Stimulated activated CD8-positive, alpha-beta memory T cell treated with anti-CD3 and anti-CD28 coated beads, Interleukin-7, amount 100 ng/mL, for 48 hours (primary cell): ENCODE measurements around the gene ADCK2.
"Not testable (repeated sequence)": the region's sequence is repeated elsewhere in the genome, so short reads cannot be mapped to it uniquely, and the experiment has no call there.

Experiments used
- DNase-seq, 2 donors: peaks; one replicate each; pipeline ENCODE4 v3.0.0-alpha.2; 2020; ENCODE audit warnings: low read depth in 1 of 2; ENCODE audit errors: extremely low read depth in 1 of 2

ADCK2 gene

DNA sequence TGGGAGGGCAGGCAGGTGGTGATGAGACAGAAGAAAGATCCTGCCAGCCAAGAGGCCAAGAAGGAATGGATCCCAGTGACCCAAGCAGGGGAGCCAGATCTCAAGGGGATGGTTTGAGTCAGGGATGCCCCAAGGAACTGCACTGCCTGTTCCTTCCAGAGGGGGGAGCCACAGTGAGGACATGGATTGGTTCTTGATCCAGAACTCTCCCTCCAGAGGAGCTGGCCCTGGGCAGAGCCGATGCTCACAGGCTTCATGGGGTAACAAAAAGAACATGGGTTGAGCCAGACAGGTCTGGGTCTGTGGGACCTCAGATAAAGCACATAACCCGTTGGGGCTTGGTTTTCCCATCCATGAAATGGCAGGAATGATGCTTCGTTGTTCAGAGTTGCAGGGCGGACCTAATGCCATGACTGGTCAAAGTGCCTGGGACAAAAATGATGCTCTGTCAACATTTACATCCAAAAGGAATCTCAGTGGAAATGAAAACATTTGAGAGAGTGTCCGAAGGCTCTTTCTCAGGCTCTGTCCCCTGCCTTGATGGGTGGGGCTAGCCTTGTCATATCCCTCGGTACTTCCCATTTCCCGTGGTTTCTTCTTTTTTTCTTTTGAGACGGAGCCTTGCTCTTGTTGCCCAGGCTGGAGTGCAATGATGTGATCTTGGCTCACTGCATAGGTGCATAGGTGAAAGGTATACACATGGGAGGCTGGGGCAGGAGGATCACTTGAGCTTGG, 27.4 kb upstream of the ADCK2 start:
- no peak for DNase-seq

DNA sequence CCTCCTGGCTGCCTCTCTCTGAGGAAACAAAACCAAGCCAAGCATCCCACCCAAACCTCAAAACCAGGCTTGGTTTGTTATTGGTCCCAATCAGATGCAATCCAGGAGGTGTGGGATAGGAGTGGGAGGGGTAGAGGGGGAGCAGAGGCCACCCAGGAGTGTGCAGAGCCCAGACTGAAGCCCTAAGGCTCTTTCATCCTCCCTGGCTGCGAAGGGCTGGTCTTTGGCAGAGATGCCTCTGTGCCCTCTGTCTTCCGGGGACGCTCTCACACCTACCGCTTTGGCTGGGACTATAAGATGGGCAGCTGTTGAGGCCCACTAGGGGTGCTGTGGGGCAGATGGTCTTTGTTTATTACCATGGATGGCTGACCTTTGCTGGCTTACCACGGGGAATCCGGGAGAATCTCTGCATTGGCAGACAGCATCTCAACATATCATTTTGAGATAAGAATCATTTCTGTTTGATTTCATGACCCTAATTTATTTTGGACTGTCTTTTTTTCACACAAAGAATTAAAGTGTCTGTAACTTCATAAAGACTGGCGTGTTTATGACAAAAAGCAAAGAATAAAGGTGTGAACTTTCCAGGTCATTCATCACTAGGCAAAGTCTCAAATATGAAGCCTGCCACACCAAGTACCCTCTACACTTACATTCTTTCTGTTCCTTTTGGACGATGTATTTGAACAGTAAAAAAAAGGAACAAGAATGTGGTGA, 25.7 kb upstream of the ADCK2 start:
- DNase-seq = no peak

DNA sequence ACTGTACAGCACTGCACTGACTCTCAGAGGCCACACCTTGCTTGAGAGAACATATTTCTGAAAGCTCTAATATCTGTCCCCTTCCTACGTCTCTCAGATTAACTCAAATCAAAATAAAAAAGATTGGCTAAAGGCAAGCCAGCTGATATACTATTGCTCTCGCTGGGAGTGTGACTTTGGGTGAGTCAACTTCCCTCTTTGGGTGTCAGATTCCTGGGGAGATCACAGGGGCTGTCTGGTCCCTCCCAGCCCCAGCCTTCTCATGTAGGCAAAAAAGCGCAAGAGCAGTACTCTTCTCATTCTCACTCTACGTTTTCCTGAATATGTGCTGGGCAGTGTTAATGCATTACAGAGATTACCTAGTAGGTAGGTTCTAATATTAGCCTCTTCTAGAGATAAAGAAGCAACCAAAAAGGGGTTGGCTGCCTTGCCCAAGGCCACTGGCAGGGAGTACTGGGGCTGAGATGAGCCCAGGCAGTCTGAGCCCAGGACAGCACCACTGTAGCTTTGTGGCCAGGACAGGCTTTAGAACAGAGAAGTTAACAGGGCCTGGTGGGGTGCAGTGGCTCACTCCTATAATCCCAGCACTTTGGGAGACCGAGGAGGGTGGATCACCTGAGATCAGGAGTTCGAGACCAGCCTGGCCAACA, 23.1 kb upstream of the ADCK2 start:
- DNase-seq = no peak

DNA sequence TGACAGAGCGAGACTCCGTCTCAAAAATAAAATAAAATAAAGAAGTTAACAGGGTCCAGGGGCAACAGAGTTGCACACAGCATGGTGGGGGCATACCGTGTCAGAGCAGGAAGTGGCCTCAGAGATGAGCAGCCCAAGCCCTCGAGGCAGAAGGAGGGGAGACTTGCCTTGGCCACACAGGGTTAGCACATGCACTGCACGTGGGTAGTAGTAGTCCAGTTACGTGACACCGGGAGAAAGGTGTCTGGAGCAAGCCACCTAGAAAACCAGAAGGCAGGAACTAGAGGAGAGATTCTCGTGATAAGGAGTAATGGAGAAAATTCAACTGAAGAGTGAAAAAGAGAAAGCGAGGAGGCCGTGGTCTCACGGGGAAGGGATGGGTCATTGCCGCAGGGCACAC, 22.4 kb upstream of the ADCK2 start:
- no peak for DNase-seq

DNA sequence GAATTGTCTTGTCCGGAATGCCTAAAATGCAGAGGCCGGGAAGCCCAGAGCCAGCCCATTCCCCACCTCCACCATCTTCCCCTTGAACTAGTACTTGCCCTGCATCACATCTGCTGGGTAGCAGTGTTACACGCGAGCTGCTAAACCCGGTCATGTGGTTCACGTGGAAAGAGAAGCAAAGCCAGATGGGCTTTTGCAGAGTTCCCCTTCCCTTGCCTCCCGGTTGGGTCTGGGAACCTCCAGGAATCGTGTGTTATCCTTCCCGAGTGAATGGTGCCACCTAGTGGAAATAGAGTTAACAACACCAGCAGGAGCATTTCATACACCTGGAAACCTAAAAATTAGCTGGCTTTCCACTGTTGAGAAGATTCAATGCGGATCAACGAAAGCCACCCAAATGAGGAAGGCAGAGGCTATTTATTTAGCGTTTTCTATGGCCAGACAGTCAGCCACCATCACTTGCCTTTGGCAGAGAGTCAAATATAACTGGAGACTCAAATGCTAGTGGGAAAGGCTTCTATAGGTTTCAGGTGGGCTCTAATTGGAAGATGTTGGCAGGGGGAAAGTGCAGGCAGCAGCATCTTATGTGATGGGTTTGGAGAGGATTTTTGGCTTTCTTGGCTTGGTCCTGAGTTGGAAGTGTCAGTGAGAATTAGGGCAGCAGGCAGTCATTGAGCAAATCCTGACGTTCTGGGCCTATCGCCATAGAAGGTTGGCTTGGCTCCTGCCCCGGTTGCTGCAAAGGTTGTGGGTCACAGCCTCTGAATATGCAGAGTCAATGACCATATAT, 19.2 kb upstream of the ADCK2 start:
- DNase-seq = no peak

DNA sequence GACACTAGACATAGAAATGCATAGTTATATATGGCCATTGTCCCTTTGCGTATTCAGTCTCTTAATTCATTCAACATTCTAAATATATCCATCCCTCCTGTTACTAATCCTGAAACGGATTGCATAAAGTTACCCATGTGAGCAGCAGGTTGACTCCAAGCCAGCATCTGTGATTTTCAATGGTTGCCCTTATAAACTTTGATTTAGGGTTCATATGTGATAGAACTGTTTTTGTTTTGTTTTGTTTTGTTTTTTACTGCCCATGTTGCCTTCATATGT, 18.7 kb upstream of the ADCK2 start:
- no peak for DNase-seq

DNA sequence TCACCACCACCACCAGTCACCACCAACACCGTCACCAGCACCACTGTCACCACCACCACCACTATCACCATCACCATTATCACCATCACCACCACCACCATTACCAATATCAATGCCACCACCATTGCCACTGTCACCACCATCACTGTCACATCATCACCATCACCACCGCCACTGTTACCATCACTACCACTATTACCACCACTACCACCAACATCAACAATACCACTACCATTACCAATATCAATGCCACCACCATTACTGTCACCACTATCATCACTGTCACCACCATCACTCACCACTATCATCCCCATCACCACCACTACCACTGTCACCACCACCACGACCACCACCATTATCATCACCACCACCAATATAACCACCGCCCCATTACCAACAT, 18.1 kb upstream of the ADCK2 start:
- no peak for DNase-seq

DNA sequence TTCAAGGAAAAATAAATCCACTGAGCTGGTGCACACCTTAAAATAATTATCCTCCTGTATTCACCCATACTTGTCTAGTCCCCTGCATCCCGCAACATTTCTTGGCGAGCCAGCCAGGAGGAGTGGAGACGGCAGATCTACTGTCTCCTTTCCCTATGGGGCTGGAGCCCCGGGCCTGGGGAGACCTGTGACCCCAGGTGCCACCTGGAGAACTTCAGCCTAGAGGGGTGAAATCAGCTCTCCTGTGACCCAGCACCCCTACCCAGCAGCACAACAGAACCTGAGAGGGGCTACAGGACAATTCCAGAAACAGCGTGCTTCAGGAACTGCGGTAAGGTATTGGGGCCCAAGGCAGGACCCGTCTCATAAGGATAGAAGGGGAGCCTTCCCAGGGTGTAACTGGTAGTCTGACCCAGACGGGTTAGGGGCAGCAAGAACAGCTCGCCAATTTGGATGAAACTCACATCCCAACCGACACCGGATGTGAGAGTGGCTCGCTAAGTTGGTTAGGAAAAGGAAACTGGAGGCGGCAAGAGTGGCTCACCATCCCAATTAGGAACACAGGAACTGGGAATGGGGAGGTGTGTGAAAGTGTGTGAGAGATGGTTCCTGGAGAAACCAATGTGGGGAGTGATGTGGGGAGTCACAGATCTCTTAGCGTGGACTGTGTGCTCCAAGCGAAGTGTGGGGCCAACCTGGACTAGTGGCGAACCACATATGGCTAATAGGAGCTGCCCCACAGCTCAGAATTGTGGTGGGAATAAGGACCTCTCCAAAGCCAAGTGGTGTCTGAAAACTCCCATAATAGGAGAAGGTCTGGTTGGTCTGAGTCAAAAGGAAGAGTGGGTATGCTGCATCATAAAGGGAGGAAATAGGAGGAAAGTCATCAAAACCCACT, 17.0 kb upstream of the ADCK2 start:
- no peak for DNase-seq

DNA sequence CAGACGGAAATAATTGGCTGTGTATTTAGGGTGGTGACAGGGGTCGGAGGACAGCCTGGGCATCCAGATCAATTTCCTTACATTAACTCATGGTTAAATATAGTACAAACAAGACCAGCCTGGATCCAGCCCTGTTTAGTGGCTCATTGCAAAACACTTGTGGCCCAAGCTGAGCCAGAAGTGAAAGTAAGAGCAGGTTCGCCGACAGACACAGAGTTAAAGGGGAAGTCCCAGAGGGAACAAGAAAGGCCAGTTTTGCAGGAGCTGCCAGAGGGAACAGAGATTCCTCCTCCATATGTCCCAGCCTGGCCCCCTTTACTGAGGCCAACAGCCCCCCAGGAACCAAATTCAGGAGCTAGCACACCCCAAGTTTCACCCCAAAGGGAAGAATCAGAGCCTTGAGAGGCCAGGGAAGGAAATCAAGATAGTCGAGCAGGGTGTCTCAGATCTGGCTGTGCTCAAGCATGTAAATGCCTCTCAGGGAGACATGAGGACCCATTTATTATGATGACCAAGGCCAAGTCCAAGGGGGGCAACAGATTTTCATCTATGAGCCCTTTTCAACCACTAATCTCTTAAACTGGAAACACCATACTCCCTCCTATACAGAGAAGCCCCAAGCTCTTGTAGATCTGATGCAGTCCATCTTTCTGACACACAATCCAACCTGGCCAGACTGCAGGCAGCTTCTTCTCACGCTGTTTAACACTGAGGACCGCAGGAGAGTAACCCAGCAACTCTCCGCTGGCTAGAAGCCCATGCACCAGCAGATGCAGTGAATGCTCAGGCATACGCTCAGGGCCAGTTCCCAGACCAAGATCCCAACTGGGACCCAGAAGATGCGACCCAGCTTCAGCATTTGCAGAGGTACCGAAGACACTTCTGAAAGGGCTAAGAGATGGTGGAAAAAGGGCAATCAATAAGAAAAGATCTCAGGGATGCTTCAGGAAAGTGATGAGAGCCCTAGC, 15.9 kb upstream of the ADCK2 start:
- no peak for DNase-seq

DNA sequence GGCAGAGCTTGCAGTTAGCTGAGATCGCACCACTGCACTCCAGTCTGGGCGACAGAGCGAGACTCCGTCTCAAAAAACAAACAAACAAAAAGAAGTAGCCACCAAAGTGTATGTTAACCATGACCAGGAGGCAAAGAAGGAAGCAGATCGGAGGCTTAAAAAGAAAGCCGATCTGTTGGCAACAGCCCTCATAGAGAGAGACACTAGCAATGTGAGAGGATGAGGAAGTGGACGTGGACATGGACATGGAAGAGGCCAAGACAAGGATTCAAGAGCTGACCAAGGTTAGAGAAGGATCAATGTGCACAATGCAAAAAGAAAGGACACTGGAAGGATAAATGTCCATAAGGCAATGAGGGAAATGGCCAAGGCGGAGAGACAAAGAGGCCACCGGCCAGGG, 14.9 kb upstream of the ADCK2 start:
- no peak for DNase-seq

DNA sequence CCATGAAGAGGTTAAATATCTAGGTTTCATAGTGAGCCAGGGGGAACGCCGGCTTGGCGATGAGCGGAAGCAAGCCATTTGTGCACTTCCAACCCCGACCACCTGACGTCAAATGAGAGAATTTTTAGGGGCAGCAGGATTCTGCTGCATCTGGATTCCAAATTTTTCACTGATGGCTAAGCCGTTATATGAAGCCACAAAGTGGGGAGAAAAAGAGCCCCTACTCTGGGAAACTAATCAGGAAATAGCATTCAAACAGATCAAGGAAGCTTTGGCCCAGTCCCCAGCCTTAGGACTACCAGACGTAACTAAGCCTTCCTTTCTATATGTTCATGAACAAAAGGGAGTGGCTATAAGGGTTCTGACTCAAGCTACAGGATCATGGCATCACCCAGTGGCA, 12.9 kb upstream of the ADCK2 start:
- DNase-seq = no peak

DNA sequence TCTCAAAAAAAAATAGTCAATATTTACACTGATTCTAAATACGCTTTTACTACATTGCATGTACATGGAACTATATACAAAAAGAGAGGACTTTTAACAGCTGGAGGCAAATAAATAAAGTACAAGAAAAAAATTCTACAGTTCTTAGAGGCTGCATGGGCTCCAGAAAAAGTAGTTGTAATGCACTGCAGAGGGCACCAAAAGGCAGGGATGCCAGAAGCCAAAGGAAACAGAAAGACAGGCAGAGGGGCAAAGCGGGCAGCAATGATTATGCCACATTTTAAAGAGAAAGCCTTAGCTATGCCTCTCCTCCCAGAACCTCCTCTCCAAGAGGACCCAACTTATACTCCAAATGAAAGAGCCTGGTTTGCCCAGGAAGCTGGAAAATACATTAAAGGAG, 11.6 kb upstream of the ADCK2 start:
- no peak for DNase-seq

DNA sequence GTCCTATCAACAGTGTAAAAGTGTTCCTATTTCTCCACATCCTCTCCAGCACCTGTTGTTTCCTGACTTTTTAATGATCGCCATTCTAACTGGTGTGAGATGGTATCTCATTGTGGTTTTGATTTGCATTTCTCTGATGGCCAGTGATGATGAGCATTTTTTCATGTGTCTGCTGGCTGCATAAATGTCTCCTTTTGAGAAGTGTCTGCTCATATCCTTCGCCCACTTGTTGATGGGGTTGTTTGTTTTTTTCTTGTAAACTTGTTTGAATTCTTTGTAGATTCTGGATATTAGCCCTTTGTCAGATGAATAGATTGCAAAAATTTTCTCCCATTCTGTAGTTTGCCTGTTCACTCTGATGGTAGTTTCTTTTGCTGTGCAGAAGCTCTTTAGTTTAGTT, 9.8 kb upstream of the ADCK2 start:
- DNase-seq = not testable (repeated sequence)

DNA sequence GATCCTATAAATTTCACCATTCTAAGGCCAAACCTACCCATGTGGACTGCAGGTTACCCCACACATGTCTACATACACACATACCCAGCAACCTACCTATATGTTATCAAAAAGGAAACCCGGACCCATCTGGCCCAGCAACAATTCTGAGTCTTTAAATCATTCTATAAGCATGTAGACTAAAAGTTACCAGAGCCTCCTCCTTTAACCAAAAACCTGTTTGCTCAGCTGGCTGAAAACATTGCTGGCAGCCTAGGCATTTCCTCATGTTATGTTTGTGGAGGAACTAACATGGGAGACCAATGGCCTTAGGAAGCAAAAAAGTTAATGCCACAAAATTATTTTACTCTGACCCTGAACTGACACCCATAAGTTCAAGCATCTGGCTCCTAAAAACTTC, 5.3 kb upstream of the ADCK2 start:
- DNase-seq = no peak

DNA sequence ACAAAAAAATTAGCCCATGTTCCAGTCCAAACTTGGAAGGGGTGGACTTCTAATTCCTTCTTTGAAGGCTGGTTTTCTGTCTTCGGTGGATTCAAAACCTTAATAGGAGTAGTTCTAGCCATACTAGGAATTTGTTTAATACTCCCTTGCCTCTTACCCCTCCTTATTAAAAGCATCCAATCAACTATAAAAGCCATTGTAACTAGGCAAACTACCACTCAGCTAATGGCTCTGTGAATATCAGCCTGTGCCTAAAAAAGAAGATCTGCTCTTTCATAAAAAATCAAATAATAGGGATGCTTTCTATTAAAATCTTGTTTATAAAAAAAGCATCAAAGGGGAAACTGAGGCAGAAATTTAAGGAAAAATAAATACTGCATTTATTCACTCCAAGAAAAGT, 4.1 kb upstream of the ADCK2 start:
- DNase-seq = no peak

DNA sequence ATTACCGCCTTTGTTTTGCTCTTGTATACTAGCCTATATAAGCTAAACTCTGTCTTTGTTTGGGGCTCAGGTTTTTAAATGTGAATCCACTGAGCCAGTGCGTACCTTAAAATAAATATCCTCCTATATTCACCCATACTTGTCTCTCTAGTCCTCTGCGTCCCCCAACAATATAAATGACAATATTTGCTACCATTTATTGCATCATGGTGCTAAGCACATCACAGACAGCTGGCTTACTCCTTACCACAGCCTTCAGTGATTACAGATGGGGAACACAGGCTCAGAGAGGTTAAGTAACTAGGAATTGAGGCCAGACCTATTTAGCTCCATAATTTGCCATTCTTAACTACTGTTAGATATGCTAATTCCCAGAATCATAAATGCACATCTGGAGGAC, 3.4 kb upstream of the ADCK2 start:
- no peak for DNase-seq

DNA sequence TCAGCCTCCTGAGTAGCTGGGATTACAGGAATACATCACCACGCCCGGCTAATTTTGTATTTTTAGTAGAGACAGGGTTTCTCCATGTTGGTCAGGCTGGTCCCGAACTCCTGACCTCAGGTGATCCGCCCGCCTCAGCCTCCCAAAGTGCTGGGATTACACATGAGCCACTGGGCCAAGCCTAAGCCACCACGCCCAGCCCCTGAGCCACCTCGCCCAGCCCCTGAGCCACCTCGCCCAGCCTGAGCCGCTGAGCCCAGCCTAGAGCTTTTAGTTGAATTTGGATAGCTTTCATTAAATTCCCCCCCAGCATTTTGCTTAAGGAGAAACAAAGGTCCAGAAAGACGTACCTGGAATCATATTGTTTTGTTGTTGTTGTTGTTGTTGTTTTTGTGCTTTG, 2.9 kb upstream of the ADCK2 start:
- DNase-seq = not testable (repeated sequence)

DNA sequence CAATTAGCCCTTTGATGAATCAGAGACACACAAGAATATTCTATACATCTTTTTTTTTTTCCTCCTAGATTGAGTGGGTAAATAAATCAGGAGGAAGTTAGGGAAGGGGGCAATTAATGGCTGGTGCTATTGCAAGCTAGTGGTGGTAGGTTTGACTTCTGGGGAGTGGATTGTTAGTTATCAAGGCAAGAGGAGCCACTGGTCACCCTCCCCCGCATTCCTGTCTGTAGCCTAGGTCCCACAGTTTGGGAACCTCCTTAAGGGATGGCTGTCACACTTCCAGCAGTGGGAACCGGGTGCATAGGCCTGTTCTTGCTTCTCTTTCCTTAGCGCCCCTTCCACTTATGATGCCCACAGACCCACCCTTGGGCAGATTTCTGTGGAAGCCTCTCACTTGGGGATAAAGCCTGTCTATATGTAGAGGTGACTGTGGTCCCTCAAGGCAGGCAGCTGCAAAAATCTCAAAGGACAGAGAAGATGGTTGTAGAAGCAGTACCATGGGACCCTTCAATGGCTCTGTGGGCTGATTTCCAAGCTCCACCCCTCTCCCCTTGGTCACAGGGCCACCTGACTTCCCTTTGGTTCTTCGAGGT, 2.3 kb upstream of the ADCK2 start:
- DNase-seq = no peak

DNA sequence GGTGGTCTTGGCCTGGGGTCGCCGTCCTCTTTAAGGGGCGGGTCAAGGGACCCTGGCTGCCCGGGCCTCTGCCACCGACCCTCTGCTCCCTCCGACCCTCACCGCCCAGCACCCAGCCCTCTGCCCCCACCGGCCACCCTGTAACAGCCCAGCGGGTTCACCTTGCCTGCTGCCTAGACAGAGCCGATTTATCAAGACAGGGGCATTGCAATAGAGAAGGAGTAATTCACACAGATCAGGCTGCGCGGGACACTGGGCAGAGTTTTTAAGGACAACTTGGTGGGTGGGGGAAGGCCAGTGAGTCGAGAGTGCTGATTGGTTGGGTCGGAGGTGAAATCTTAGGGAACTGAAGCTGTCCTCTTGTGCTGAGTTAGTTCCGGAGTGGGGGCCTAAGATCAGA, 779 bp upstream of the ADCK2 start:
- DNase-seq = no peak
